Lung (tissue), 12 donors: ENCODE results near the gene ZBTB11. TPM values are rescaled to one million over a fixed set of nuclear protein-coding genes. Genes with fewer than 3 reads are reported as not detected.

ENCODE experiments used
- ATAC-seq: fragments of 200-7000 bp; cut with Tn5 transposase; one replicate; pipeline ENCODE4 v1.9.1; 2020; ENCODE audit warnings: moderate number of reproducible peaks; ENCODE audit not compliant: insufficient read depth, low FRiP score
- DNase-seq, 3 donors: peaks; one replicate each; pipeline ENCODE4 v3.0.0-alpha.2; 2013 to 2017
- H3K27ac ChIP-seq, 2 donors: one replicate each; pipeline ENCODE4 v1.5.1; 2013; ENCODE audit warnings: mild to moderate bottlenecking in 2 of 2, moderate library complexity in 2 of 2, control low read depth in 1 of 2, inconsistent platforms in 1 of 2, low read depth in 1 of 2, low read length in 1 of 2
- H3K27me3 ChIP-seq, 3 donors: one replicate each; pipeline ENCODE4 v1.5.1; 2013; ENCODE audit warnings: low read length in 2 of 3; ENCODE audit not compliant: control insufficient read depth in 3 of 3, insufficient read depth in 3 of 3
- H3K36me3 ChIP-seq, 4 donors: one replicate each; pipeline ENCODE4 v1.5.1; 2013; ENCODE audit warnings: low read length in 4 of 4, mild to moderate bottlenecking in 1 of 4, moderate library complexity in 1 of 4; ENCODE audit not compliant: control insufficient read depth in 4 of 4, insufficient read depth in 4 of 4
- H3K4me1 ChIP-seq, 5 donors: one replicate each; pipeline ENCODE4 v1.5.1; 2013; ENCODE audit warnings: low read length in 5 of 5, mild to moderate bottlenecking in 2 of 5, moderate library complexity in 1 of 5; ENCODE audit not compliant: control insufficient read depth in 5 of 5, insufficient read depth in 5 of 5
- H3K4me3 ChIP-seq: one replicate; pipeline ENCODE4 v1.5.1; 2013; ENCODE audit warnings: mild to moderate bottlenecking, control low read depth, moderate library complexity
- H3K9ac ChIP-seq, 2 donors: one replicate each; pipeline ENCODE4 v1.5.1; 2013; ENCODE audit warnings: low read length in 2 of 2, control low read depth in 1 of 2; ENCODE audit not compliant: insufficient read depth in 1 of 2
- H3K9me3 ChIP-seq, 4 donors: one replicate each; pipeline ENCODE4 v1.5.1; 2013; ENCODE audit warnings: low read length in 3 of 4, mild to moderate bottlenecking in 1 of 4, moderate library complexity in 1 of 4; ENCODE audit not compliant: control insufficient read depth in 4 of 4, insufficient read depth in 3 of 4
- CTCF ChIP-seq: IDR thresholded peaks from 2 replicates; pipeline ENCODE4 v1.5.1; 2012; ENCODE audit warnings: mild to moderate bottlenecking; ENCODE audit errors: control extremely low read depth, extremely low read depth
- WGBS, 2 donors: extraction: QIAGEN DNeasy Blood & Tissue Kit; methylation state at CpG; one replicate each; pipeline ENCODE4 v1.1.7; 2013; 5-methylcytosine and 5-hydroxymethylcytosine counted together
- polyA plus RNA-seq, 2 donors: library from polyadenylated mRNA; stranded (reverse); fragments of 200-250 nt; gene quantifications; one replicate each; pipeline ENCODE4 v1.2.1, GENCODE V29; 2013
- total RNA-seq, 2 donors: library from RNA; depleted of rRNA in 1 of 2; stranded (reverse); fragments of >200 nt in 1 of 2; gene quantifications; one replicate each; pipeline ENCODE4 v1.2.1, GENCODE V29; 2014 to 2021
- donor health status: control.
- donor health status: control.
- donor health status: Bipolar disorder and iron deficiency.
- donor health status: healthy.
- donor health status: DM: yes; HTN: yes; CAD: no.

The ZBTB11 gene
- total and polyA plus RNA-seq, 4 donors, result 7.5 to 42.5 (median 11.8) TPM

DNA sequence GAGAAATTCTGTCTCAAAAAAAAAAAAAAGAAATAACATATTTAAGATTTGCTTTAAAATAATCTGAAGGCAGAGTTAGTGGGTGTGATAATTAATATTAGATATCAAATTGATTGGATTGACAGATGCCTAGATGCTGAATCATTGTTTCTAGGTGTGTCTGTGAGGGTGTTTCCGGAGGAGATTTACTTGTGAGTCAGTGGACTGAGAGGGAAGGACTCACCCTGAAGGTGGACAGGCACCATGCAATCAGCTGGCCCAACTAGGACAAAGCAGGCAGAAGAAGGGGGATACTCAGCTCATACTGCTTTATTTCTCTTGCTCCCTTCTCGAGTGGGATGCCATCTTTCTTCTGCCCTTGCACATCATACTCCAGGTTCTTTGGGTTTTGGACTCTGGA is 26.2 kb upstream of the ZBTB11 start:
- no peak for TF ChIP-seq CTCF
- H3K27me3 ChIP-seq, result no peaks in the 10 kb centered on the region
- DNase-seq (no peak), ATAC-seq (peak; percentile 75)
- H3K4me1 ChIP-seq, result peaks cover 0 to 6% (median 0%) of the 10 kb centered on the region in 5 donors
- H3K36me3 ChIP-seq, result no peaks in the 10 kb centered on the region
- H3K9me3 ChIP-seq, result no peaks in the 10 kb centered on the region
- 71 to 81% methylated on average over 2 of the region's 2 CpGs for WGBS, 2 donors
- peak overlapping the region in 1 of 2 donors; percentile 80 for H3K27ac ChIP-seq
- H3K9ac ChIP-seq, result no peak overlapping the region
- peak overlapping the region; percentile 8 for H3K4me3 ChIP-seq

GRCh38 chr3:101702726-101703125 is 25.8 kb upstream of the ZBTB11 start:
- 69 to 100% methylated on average over 1 of the region's 1 CpG for WGBS, 2 donors
- Histone ChIP-seq H3K4me1 (peaks cover 0 to 6% (median 0%) of the 10 kb centered on the region in 5 donors), H3K9ac (no peak overlapping the region), H3K27me3 (no peaks in the 10 kb centered on the region), H3K36me3 (no peaks in the 10 kb centered on the region), H3K27ac (peak overlapping the region in 1 of 2 donors; percentile 47), H3K9me3 (no peaks in the 10 kb centered on the region), H3K4me3 (no peak overlapping the region)
- ATAC-seq (no peak), DNase-seq (no peak)
- no peak for TF ChIP-seq CTCF

DNA sequence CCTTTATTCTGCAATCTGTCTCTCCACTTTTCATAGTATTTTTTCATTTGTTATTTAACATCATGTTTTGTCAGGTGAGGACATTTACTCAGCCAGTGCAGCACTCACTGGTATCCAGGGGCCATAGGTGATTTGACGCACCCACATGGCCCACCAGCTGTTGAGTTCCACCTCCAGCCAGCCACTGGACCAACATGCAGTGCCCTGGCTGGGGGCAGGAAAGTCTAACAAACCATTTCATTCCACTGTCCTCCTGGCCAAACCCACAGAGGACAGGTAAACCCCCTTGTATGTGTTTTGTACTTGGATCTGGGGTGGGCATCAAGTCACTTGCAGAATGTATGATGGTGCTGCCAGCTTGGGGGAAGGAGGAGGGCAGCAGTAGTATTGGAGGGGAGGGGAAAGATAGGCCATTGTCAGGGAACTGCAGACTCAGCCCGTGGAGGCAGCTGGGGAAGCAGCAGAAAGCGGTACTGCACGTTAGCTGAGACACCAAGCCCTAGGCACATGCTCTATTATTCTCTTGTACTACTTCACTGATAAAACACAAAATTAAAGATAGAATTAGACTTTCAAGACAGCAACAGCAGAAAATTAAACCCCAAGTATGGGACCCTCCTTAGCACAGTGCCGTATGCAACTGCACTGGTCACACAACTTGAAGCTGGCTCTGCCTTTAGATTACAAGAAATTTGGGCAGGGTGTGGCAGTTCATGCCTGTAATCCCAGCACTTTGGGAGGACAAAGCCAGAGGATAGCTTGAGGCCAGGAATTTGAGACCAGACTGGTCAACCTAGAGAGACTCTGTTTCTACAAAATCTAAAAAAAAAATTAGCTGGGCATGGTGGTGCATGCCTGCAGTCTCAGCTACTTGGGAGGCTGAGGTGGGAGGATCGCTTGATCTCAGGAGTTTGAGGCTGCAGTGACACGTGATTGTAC is 25.0 kb upstream of the ZBTB11 start:
- Histone ChIP-seq H3K4me3 (no peak overlapping the region), H3K36me3 (no peaks in the 10 kb centered on the region), H3K27ac (peak overlapping the region in 1 of 2 donors; percentile 56), H3K9ac (no peak overlapping the region), H3K27me3 (no peaks in the 10 kb centered on the region), H3K4me1 (peaks cover 0 to 6% (median 0%) of the 10 kb centered on the region in 5 donors), H3K9me3 (no peaks in the 10 kb centered on the region)
- DNase-seq (no peak), ATAC-seq (no peak)
- WGBS, 2 donors, result 86 to 87% methylated on average over 7 of the region's 7 CpGs
- TF ChIP-seq CTCF, result no peak
